Airway epithelial cell (primary cell): ENCODE data around the gene MAGI3. TPM values are rescaled to one million over a fixed set of nuclear protein-coding genes. Genes with fewer than 3 reads are reported as not detected.

ENCODE experiments used
- total RNA-seq: library from RNA; depleted of rRNA; stranded (reverse); fragments of >200 nt; gene quantifications from 2 replicates; pipeline ENCODE4 v1.2.3, GENCODE V29; 2015

Gene MAGI3
- 9.8 and 10.9 TPM in 2 replicates for total RNA-seq

GRCh38 chr1:113389953-113390834 lies at the start of gene MAGI3:
MAGI3 (plus strand) TSS chr1:113390515; CDS start chr1:113391034, 519 bp downstream.

